ENCODE measurements around the gene C1QC.

C1QC gene

GRCh38 chr1:22681556-22682276 is 38.3 kb downstream of the C1QC start:
- no peak for DNase-seq

DNA sequence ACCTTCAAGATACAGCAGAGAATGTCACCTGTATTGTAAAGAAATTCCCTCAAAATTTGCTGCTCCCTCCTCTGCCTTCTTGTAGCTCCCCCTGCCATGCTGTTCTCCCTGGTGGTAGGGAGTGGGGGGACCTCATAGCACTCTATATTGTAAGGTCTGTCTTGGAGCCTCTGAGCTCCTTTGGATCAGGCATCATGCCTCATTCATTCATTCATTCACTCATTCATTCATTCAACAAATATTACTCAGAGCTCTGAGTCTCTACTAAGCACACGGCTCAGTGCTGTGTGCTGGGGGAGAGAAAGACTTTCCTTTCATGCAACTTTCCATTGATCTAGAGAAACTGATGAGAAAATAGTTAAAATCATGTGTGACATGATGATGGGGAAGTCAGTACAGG is 40.1 kb downstream of the C1QC start:
- no peak for DNase-seq

DNA sequence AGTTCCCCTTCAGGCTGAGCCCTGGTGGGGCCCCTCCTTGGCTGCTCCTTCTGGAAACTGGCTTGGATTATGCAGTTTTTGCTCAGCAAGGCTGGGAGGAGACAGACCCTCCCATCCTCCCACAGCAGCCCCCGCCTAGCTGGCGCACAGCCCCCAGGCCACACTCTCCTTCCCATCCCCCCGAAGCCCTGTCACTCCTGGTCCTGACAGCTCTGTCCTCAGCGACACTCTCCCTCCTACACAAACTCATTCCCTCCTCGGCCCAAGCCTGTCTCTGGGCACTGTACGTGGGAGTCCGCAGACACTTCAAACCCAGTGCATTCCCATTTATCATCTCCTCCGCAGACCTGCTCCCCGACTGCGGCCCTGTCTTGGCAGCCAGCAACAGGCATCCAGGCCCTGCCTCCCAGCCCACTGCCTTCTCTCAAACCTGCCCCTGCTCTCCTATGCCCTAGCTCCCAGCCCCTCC is 42.2 kb downstream of the C1QC start:
- no peak for DNase-seq

DNA sequence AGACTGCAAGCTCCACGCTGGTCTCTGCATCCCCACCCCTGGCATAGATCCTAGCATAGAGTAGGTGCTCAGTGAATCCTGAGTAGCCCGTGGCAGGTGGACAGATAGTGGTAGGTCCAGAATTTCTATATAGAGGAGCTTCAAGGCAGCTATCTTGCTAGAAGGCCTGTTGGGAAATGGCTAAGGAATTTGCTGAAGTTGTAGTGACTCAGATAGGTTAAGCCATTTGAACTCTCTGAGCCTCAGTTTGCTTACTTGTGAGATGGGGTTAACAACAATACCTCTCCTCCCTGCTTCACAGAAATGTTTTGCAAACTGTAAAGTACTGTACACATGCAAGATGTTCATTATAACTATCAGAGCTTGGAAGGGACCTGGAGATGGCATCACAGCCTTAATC is 43.8 kb downstream of the C1QC start:
- DNase-seq: no peak

DNA sequence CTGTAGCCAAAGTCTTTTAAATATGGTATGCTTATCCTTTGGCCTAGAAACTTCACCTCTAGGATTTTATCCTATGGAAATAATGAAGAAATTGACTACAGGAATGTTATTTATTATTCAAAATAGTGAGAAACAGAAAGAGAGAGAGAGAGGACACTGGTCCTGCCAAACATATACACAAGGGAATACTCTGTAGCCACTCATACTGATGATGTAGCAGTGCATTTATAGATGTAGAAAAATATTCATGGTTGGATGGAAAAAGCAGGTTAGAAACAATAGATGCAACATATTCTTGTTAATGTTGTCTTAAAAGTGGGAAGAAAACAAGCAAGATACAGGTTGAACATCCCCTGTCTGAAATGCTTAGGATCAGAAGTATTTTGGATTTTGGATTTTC is 45.0 kb downstream of the C1QC start:
- no peak for DNase-seq

DNA sequence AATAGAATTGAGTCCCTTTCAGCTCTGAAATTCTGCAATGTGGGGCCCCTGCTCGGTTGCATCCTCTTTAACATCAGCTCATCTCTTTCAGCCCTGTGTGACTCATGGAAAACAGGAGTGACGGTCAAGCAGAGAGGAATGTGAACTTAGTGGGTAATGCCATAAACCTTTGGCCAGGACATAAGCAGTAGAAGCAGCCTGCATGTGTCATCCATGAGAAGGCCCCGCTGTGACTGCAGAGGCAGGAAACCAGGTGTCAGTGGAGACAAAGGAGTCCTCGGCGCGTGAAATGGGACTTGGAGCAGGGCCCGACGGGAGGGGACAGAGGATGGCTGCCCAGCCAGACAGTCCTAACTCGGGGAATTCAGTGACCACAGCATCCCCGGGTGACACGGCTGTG is 46.1 kb downstream of the C1QC start:
- no peak for DNase-seq

DNA sequence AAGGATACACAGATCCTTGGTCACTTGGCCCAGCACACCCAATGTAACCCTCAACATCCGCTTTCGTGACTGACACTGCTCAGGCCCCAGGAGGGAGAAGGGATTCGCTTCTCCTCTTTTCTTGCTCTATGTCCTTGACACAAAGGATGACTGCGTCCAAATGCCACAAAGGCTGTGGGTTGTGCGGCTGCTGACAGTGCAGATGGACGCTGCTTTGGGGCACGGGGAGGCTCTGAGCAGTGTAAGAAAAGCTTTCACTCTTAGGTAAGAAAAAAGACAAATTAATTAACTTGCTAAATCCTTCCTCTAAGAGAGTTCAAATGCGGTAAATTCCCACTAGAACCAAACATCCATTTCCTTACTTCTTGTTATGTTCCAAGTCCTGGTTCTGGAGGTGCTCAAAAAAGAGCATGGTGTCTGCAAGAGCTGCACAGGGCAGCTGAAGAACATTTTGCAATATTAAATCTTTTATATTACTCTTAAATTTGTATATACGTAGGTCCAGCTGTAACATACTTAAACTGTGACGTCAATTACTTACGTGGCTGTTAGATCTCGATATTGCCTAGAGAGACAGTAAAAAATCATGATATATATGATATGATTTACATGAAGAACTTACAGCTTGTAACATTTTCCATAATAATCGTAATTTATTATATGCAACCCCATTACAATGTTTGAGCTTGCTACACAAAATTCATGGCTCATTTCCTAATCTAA is 47.8 kb downstream of the C1QC start:
- no peak for DNase-seq

DNA sequence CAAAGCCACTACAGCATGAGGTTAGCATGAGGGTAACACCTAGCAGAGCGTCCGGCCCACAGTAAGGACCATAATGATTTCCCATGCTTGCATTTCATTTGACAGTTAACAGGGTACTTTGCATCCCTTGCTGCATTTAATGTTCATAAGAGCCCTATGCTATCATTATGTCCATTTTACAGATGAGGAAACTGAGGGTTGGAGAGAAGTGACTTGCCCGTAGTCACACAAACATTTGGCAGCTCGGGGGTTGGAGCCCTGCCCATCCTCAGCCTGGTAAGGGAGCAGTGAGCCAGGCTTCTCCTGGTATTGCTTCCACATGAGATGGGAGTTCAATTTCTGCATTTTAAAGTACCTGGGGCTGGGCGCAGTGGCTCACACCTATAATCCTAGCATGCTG is 50.7 kb downstream of the C1QC start:
- no peak for DNase-seq

GRCh38 chr1:22696610-22697009 is 53.2 kb downstream of the C1QC start:
- no peak for DNase-seq
